ENCODE measurements around the gene AMZ1.
"Not testable (repeated sequence)": the region's sequence is repeated elsewhere in the genome, so short reads cannot be mapped to it uniquely, and the experiment has no call there.

AMZ1 gene

GRCh38 chr7:2670171-2670570 lies 17.8 kb upstream of the AMZ1 start:
- no peak for DNase-seq

GRCh38 chr7:2670720-2671391 lies 17.1 kb upstream of the AMZ1 start:
- DNase-seq = peak; percentile 82

- DNase-seq = not testable (repeated sequence)
Measured at GRCh38 chr7:2673214-2673613, 14.8 kb upstream of the AMZ1 start.

- no peak for DNase-seq
Measured at GRCh38 chr7:2673934-2674333, 14.1 kb upstream of the AMZ1 start.

- no peak for DNase-seq
Measured at GRCh38 chr7:2675256-2675764, 12.7 kb upstream of the AMZ1 start.

GRCh38 chr7:2676576-2676975 lies 11.4 kb upstream of the AMZ1 start:
- not testable (repeated sequence) for DNase-seq

GRCh38 chr7:2678454-2678853 lies 9.5 kb upstream of the AMZ1 start:
- DNase-seq = not testable (repeated sequence)

- DNase-seq = not testable (repeated sequence)
Measured at GRCh38 chr7:2679135-2680127, 8.6 kb upstream of the AMZ1 start.

- no peak for DNase-seq
Measured at GRCh38 chr7:2680256-2680655, 7.7 kb upstream of the AMZ1 start.

GRCh38 chr7:2680792-2681490 lies 7.1 kb upstream of the AMZ1 start:
- peak; percentile 65 for DNase-seq

- no peak for DNase-seq
Measured at GRCh38 chr7:2681929-2682799, 5.8 kb upstream of the AMZ1 start.

GRCh38 chr7:2684501-2684900 lies 3.5 kb upstream of the AMZ1 start:
- no peak for DNase-seq

GRCh38 chr7:2686101-2686500 lies 1.9 kb upstream of the AMZ1 start:
- DNase-seq = no peak

- DNase-seq = no peak
Measured at GRCh38 chr7:2687338-2687869, 598 bp upstream of the AMZ1 start.

GRCh38 chr7:2688409-2689342 lies 674 bp downstream of the AMZ1 start:
- DNase-seq = no peak

GRCh38 chr7:2689343-2689847 lies 1.4 kb downstream of the AMZ1 start:
- DNase-seq = no peak

- DNase-seq = no peak
Measured at GRCh38 chr7:2689951-2690705, 2.1 kb downstream of the AMZ1 start.

- no peak for DNase-seq
Measured at GRCh38 chr7:2691011-2691707, 3.2 kb downstream of the AMZ1 start.

- DNase-seq = not testable (repeated sequence)
Measured at GRCh38 chr7:2691932-2692439, 4.0 kb downstream of the AMZ1 start.

Measured in activated CD4-positive, alpha-beta T cell treated with anti-CD3 and anti-CD28 coated beads, Interleukin-2, Interleukin-6, amounts not matched to agents 100 ng/mL and 50 ng/mL, durations not matched to agents 16 hours and 8 hours (primary cell).